B cell (primary cell): ENCODE data around the gene SDK2. TPM values are rescaled to one million over a fixed set of nuclear protein-coding genes. Genes with fewer than 3 reads are reported as not detected.

ENCODE experiments used
- ATAC-seq: fragments of 200-7000 bp; cut with Tn5 transposase; one replicate; pipeline ENCODE4 v1.10.0; 2021; ENCODE audit warnings: low read depth, mild to moderate bottlenecking, moderate number of reproducible peaks, moderate library complexity
- CTCF ChIA-PET: fragments of 350-600 bp; sonication (Branson Sonifier 250); formaldehyde crosslinking; loops from one replicate; lab custom pipeline; 2021; ENCODE audit warnings: antibody characterized with exemption, inconsistent platforms; lab: Charles Lee
- POLR2A ChIA-PET: fragments of 350-600 bp; sonication (Branson Sonifier 250); formaldehyde crosslinking; loops from one replicate; lab custom pipeline; 2021; ENCODE audit warnings: antibody characterized with exemption; lab: Charles Lee
- DNase-seq: peaks from one replicate; pipeline ENCODE4 v3.0.0; 2013
- H2AFZ ChIP-seq: 2 replicates; pipeline ENCODE4 v1.6.1; 2012; ENCODE audit warnings: mild to moderate bottlenecking, low read depth, low read length; ENCODE audit not compliant: insufficient read depth, poor library complexity, severe bottlenecking
- H3K27ac ChIP-seq, 2 donors: 1 replicate in 1 of 2; 2 replicates in 1 of 2; pipeline ENCODE4 v1.5.1; 2012 to 2013; ENCODE audit warnings: low read length in 2 of 2, mild to moderate bottlenecking in 2 of 2, moderate library complexity in 1 of 2
- H3K27me3 ChIP-seq, 4 experiments: fragments of 200-600 bp in 1 of 4; sonication (generic) in 1 of 4; replicated peaks in 1 of 4; 1 replicate in 2 of 4; 2 replicates in 2 of 4; pipeline versions ENCODE4 v1.6.1 to v1.7.0; 2013 to 2016; ENCODE audit warnings: low read length in 3 of 4, mild to moderate bottlenecking in 2 of 4, mixed read lengths in 1 of 4, moderate library complexity in 1 of 4; ENCODE audit not compliant: insufficient read depth in 4 of 4, control insufficient read depth in 3 of 4; ENCODE audit errors: control extremely low read depth in 1 of 4
- H3K36me3 ChIP-seq, 2 experiments: replicated peaks in 1 of 2; 1 replicate in 1 of 2; 2 replicates in 1 of 2; pipeline versions ENCODE4 v1.6.1 to v1.7.1; 2013; ENCODE audit warnings: low read length in 1 of 2; ENCODE audit not compliant: insufficient read depth in 2 of 2, control insufficient read depth in 1 of 2; ENCODE audit errors: control extremely low read depth in 1 of 2, extremely low read depth in 1 of 2
- H3K4me1 ChIP-seq, 2 donors: fragments of 200-600 bp in 1 of 2; sonication (generic) in 1 of 2; 1 replicate in 1 of 2; 2 replicates in 1 of 2; pipeline versions ENCODE4 v1.5.1 to v1.6.1; 2013 to 2017; ENCODE audit warnings: low read length in 2 of 2; ENCODE audit not compliant: control insufficient read depth in 2 of 2, insufficient read depth in 2 of 2
- H3K4me2 ChIP-seq: replicated peaks from 2 replicates; pipeline ENCODE3; 2012; ENCODE audit warnings: mild to moderate bottlenecking, low read depth, low read length; ENCODE audit not compliant: poor library complexity, severe bottlenecking
- H3K4me3 ChIP-seq, 5 experiments: fragments of 200-600 bp in 1 of 5; sonication (generic) in 1 of 5; 1 replicate in 3 of 5; 2 replicates in 2 of 5; pipeline versions ENCODE4 v1.5.1 to v1.7.0; 2011 to 2016; ENCODE audit warnings: low read length in 4 of 5, mild to moderate bottlenecking in 4 of 5, low read depth in 2 of 5, control low read depth in 1 of 5, moderate library complexity in 1 of 5; ENCODE audit not compliant: insufficient read depth in 1 of 5; ENCODE audit errors: control extremely low read depth in 1 of 5, extremely low read depth in 1 of 5
- H3K79me2 ChIP-seq: fragments of 200-600 bp; sonication (generic); one replicate; pipeline ENCODE4 v1.6.0; 2016; ENCODE audit warnings: low read length; ENCODE audit not compliant: control insufficient read depth, insufficient read depth
- H3K9ac ChIP-seq: fragments of 200-600 bp; sonication (generic); 2 replicates; pipeline ENCODE4 v1.6.1; 2017; ENCODE audit warnings: mild to moderate bottlenecking, low read length, moderate library complexity
- H3K9me3 ChIP-seq, 3 donors: one replicate each; pipeline versions ENCODE4 v1.6.1 to v1.7.1; 2013; ENCODE audit warnings: low read length in 2 of 3; ENCODE audit not compliant: control insufficient read depth in 2 of 3, insufficient read depth in 1 of 3; ENCODE audit errors: control extremely low read depth in 1 of 3
- H4K20me1 ChIP-seq: 2 replicates; pipeline ENCODE4 v1.6.0; 2012; ENCODE audit warnings: mild to moderate bottlenecking, low read length; ENCODE audit not compliant: insufficient read depth, control insufficient read depth, poor library complexity, severe bottlenecking
- H3K27ac Mint-ChIP-seq: one replicate; pipeline ENCODE4 v1.8.0; 2021; ENCODE audit warnings: mixed read lengths
- H3K27me3 Mint-ChIP-seq: one replicate; pipeline ENCODE4 v1.8.0; 2021; ENCODE audit warnings: mixed read lengths
- H3K4me1 Mint-ChIP-seq: one replicate; pipeline ENCODE4 v1.8.0; 2021; ENCODE audit warnings: mixed read lengths
- H3K4me3 Mint-ChIP-seq: one replicate; pipeline ENCODE4 v1.8.0; 2021; ENCODE audit warnings: mixed read lengths
- H3K9me3 Mint-ChIP-seq: one replicate; pipeline ENCODE4 v1.8.0; 2022; ENCODE audit warnings: mixed read lengths; ENCODE audit not compliant: insufficient read depth
- EZH2 ChIP-seq: IDR thresholded peaks from 2 replicates; pipeline ENCODE4 v1.6.1; 2012; ENCODE audit warnings: borderline replicate concordance, low read depth, mild to moderate bottlenecking, moderate library complexity, low read length; ENCODE audit not compliant: insufficient read depth, poor library complexity, severe bottlenecking
- WGBS: methylation state at CpG from one replicate; pipeline ENCODE4 v1.1.5; 2013; ENCODE audit warnings: missing lambda C conversion rate; ENCODE audit not compliant: insufficient coverage; 5-methylcytosine and 5-hydroxymethylcytosine counted together
- intact Hi-C: fragments of 100-400 bp; cut with micrococcal nuclease; formaldehyde crosslinking; loops from one replicate; pipeline ENCODE4 v1.10.0; 2022
- polyA plus RNA-seq: library from polyadenylated mRNA; depleted of rRNA; stranded (reverse); fragments of >200 nt; gene quantifications from 2 replicates; pipeline ENCODE4 v1.2.3, GENCODE V29; 2012
- total RNA-seq, 2 donors: library from RNA; stranded (reverse); fragments of 120-200 nt in 1 of 2; gene quantifications; 1 replicate in 1 of 2; 2 replicates in 1 of 2; pipeline versions ENCODE4 v1.2.3 to v1.2.4, GENCODE V29; 2013 to 2022
- TF ChIP-seq, protein P1 (sequence below): fragments of 200-600 bp; IDR thresholded peaks from one replicate; pipeline ENCODE4 v1.8.0; 2022; ENCODE audit warnings: antibody characterized with exemption, mild to moderate bottlenecking

Gene SDK2
- total and polyA plus RNA-seq, 2 donors (not counting 1 experiment from before 2014, with no cell fraction given), result 3.2 to 13.0 TPM

DNA sequence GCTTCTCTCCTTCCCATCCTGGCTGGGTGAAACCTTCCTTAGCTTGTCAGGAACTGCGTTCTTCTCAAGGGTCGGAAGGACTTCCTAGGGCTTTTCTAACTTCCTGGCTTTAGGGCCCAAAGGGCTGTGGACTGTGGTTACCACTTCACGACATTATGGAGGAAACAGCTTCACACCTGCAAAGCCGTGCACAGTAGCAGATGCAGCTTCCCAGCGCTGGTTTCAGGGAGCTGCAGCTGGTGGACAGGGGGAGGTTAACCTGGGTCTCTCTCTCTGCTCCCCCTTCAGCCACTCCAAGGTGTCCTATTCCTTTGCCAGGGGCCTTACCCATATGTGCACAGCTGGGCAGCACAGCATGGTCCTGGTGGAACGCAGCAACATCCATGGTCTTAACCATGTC, 176.6 kb downstream of the SDK2 start:
- 22% methylated on average over 6 of the region's 6 CpGs for WGBS
- Histone ChIP-seq H2AFZ (no peak overlapping the region), H3K79me2 (no peaks in the 10 kb centered on the region), H3K36me3 (peaks cover 0 to 3% of the 10 kb centered on the region in 2 experiments), H3K4me3 (no peak overlapping the region), H3K27me3 (no peaks in the 10 kb centered on the region), H3K4me2 (no peak overlapping the region), H4K20me1 (no peaks in the 10 kb centered on the region), H3K9me3 (peaks cover 0 to 15% (median 0%) of the 10 kb centered on the region in 3 donors), H3K4me1 (no peaks in the 10 kb centered on the region), H3K9ac (no peak overlapping the region), H3K27ac (no peak overlapping the region)
- intact Hi-C loops, result no loop called here
- no peak for DNase-seq
- ChIA-PET CTCF (no interaction called here), POLR2A (no interaction called here)
- H3K9me3 Mint-ChIP-seq, result peaks cover 3% of the 10 kb centered on the region
- ATAC-seq, result no peak
- no peak overlapping the region for H3K4me3 Mint-ChIP-seq
- H3K27me3 Mint-ChIP-seq, result no peaks in the 10 kb centered on the region
- H3K4me1 Mint-ChIP-seq, result no peaks in the 10 kb centered on the region
- TF ChIP-seq, protein P1, sequence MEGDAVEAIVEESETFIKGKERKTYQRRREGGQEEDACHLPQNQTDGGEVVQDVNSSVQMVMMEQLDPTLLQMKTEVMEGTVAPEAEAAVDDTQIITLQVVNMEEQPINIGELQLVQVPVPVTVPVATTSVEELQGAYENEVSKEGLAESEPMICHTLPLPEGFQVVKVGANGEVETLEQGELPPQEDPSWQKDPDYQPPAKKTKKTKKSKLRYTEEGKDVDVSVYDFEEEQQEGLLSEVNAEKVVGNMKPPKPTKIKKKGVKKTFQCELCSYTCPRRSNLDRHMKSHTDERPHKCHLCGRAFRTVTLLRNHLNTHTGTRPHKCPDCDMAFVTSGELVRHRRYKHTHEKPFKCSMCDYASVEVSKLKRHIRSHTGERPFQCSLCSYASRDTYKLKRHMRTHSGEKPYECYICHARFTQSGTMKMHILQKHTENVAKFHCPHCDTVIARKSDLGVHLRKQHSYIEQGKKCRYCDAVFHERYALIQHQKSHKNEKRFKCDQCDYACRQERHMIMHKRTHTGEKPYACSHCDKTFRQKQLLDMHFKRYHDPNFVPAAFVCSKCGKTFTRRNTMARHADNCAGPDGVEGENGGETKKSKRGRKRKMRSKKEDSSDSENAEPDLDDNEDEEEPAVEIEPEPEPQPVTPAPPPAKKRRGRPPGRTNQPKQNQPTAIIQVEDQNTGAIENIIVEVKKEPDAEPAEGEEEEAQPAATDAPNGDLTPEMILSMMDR, result no peak
- H3K27ac Mint-ChIP-seq, result no peak overlapping the region

DNA sequence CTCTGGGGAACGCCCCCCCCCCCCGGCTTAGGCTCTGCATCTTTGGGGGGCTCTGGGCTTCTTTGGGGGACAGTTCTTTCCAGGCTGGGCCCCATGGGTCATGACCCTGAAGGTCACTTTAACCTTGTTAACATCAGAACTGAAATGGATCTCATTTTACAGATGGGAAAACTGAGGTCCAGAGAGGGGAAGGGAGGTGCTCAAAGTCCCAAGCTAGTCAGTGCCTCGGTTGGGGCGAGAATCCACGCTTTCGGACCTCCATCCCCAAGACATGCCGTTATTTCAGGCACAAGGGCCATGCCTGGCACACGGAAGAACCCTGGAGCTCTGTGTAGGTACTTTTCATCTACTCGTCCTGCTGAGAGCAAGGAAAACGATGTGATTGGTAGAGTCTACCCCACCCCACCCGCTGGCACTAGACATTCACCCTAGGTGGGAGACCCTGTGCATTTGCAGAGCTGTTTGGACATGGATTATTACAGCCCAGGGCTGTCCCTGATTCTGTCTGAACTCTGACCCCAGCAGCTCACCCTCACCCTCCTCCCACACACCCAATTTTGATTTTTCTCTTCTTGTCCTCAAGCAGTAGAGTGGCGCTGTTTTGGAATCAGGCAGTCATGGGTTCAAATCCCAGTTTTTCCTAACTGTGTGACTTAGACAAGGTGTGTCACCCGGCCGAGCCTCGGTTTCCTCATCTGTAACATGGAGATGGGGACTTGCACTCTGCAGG, 177.4 kb downstream of the SDK2 start:
- DNase-seq (no peak), ATAC-seq (no peak)
- peaks cover 0 to 11% (median 0%) of the 10 kb centered on the region in 3 donors for H3K9me3 ChIP-seq
- POLR2A ChIA-PET, result no interaction called here
- H3K4me3 ChIP-seq, result no peak overlapping the region
- H3K79me2 ChIP-seq, result no peaks in the 10 kb centered on the region
- Mint-ChIP-seq H3K9me3 (peaks cover 3% of the 10 kb centered on the region), H3K4me1 (no peaks in the 10 kb centered on the region), H3K4me3 (no peak overlapping the region), H3K27ac (no peak overlapping the region), H3K27me3 (no peaks in the 10 kb centered on the region)
- H3K4me2 ChIP-seq, result no peak overlapping the region
- H2AFZ ChIP-seq, result no peak overlapping the region
- CTCF ChIA-PET, result no interaction called here
- 94% methylated on average over 13 of the region's 15 CpGs for WGBS
- intact Hi-C loops, result no loop called here
- H3K9ac ChIP-seq, result no peak overlapping the region
- no peaks in the 10 kb centered on the region for H3K4me1 ChIP-seq
- H4K20me1 ChIP-seq, result no peaks in the 10 kb centered on the region
- H3K27ac ChIP-seq, result no peak overlapping the region
- no peaks in the 10 kb centered on the region for H3K36me3 ChIP-seq
- no peaks in the 10 kb centered on the region for H3K27me3 ChIP-seq
- TF ChIP-seq EZH2, result no peak
- TF ChIP-seq, protein P1, result no peak
